ENCODE data around the gene EAF2. TPM values are rescaled to one million over a fixed set of nuclear protein-coding genes. Genes with fewer than 3 reads are reported as not detected.

EAF2 gene
- polyA plus RNA-seq, 1 donor: 6.0 TPM

GRCh38 chr3:121895121-121895520 is 60.1 kb downstream of the EAF2 start:
- H3K36me3 ChIP-seq (ENCODE audit: control insufficient read depth, insufficient read depth, low read length): no peaks in the 10 kb centered on the region
- peak; percentile 11 to 26 for DNase-seq
- no peaks in the 10 kb centered on the region for H3K9me3 ChIP-seq (ENCODE audit: control insufficient read depth, low read depth, low read length)
- WGBS (ENCODE audit: insufficient coverage, low lambda C conversion rate): no CpG with 5 or more reads among the region's 1 CpG
- H3K4me3 ChIP-seq (ENCODE audit: low read length): no peak overlapping the region
- H3K27me3 ChIP-seq (ENCODE audit: control insufficient read depth, insufficient read depth, low read length): no peaks in the 10 kb centered on the region
- peaks cover 2% of the 10 kb centered on the region for H3K4me1 ChIP-seq (ENCODE audit: control insufficient read depth, insufficient read depth, low read length)
- H3K27ac ChIP-seq (ENCODE audit: low read length): no peak overlapping the region

DNA sequence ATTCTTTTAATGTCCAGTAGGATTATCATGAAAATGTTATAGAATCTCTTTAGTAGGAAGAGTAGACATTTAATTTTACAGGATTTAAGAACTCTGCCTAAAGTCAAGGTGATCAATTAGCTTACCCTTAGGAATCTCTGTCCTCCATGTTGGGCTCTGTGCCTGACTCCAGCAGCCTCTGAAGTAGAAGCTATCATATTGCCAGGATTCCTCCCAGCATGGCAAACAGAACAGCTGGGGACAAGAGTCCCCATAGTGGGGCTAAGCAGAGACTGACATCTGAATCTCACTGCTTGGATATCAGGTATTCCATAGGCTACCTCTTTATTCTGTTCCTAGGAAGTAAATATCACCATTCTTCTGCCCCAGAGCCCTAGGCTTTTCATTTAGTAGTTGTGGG is 60.7 kb downstream of the EAF2 start:
- Histone ChIP-seq H3K27ac (ENCODE audit: low read length) (no peak overlapping the region), H3K4me1 (ENCODE audit: control insufficient read depth, insufficient read depth, low read length) (peaks cover 2% of the 10 kb centered on the region), H3K36me3 (ENCODE audit: control insufficient read depth, insufficient read depth, low read length) (no peaks in the 10 kb centered on the region), H3K4me3 (ENCODE audit: low read length) (no peak overlapping the region), H3K27me3 (ENCODE audit: control insufficient read depth, insufficient read depth, low read length) (no peaks in the 10 kb centered on the region), H3K9me3 (ENCODE audit: control insufficient read depth, low read depth, low read length) (no peaks in the 10 kb centered on the region)
- DNase-seq: no peak

DNA sequence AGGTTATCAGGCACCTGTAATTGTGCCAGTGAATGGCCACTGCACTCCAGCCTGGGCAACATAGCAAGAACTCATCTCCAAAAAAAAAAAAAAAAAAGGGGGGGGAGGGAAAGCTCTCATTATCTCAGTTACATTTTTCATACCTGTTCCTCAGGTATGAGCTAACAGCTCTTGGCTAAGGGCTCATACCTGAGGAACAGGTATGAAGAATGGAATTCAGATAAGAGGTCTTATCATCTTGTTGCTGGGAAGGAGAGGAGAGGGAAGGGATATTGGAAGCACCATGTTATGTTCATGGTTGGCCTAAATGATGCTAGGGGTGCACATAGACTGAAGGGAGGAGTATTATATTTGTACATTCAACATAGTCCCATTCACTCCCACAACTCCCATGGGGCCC is 61.8 kb downstream of the EAF2 start:
- no peaks in the 10 kb centered on the region for H3K9me3 ChIP-seq (ENCODE audit: control insufficient read depth, low read depth, low read length)
- no peak overlapping the region for H3K4me3 ChIP-seq (ENCODE audit: low read length)
- H3K27ac ChIP-seq (ENCODE audit: low read length): no peak overlapping the region
- peak in 1 of 2 donors; percentile 11 for DNase-seq
- no peaks in the 10 kb centered on the region for H3K36me3 ChIP-seq (ENCODE audit: control insufficient read depth, insufficient read depth, low read length)
- no peaks in the 10 kb centered on the region for H3K27me3 ChIP-seq (ENCODE audit: control insufficient read depth, insufficient read depth, low read length)
- peaks cover 2% of the 10 kb centered on the region for H3K4me1 ChIP-seq (ENCODE audit: control insufficient read depth, insufficient read depth, low read length)

- Histone ChIP-seq H3K4me1 (ENCODE audit: control insufficient read depth, insufficient read depth, low read length) (peaks cover 2% of the 10 kb centered on the region), H3K9me3 (ENCODE audit: control insufficient read depth, low read depth, low read length) (no peaks in the 10 kb centered on the region), H3K36me3 (ENCODE audit: control insufficient read depth, insufficient read depth, low read length) (no peaks in the 10 kb centered on the region), H3K4me3 (ENCODE audit: low read length) (no peak overlapping the region), H3K27me3 (ENCODE audit: control insufficient read depth, insufficient read depth, low read length) (no peaks in the 10 kb centered on the region), H3K27ac (ENCODE audit: low read length) (no peak overlapping the region)
- DNase-seq: no peak
- WGBS (ENCODE audit: insufficient coverage, low lambda C conversion rate): 100% methylated on average over 1 of the region's 3 CpGs
Observed at GRCh38 chr3:121897296-121897695, 62.3 kb downstream of the EAF2 start.

GRCh38 chr3:121913305-121913990 is 78.4 kb downstream of the EAF2 start:
- H3K36me3 ChIP-seq (ENCODE audit: control insufficient read depth, insufficient read depth, low read length): no peaks in the 10 kb centered on the region
- H3K4me1 ChIP-seq (ENCODE audit: control insufficient read depth, insufficient read depth, low read length): no peaks in the 10 kb centered on the region
- 83% methylated on average over 2 of the region's 2 CpGs for WGBS (ENCODE audit: insufficient coverage, low lambda C conversion rate)
- H3K4me3 ChIP-seq (ENCODE audit: low read length): no peak overlapping the region
- no peak overlapping the region for H3K27ac ChIP-seq (ENCODE audit: low read length)
- DNase-seq: no peak
- H3K27me3 ChIP-seq (ENCODE audit: control insufficient read depth, insufficient read depth, low read length): no peaks in the 10 kb centered on the region
- H3K9me3 ChIP-seq (ENCODE audit: control insufficient read depth, low read depth, low read length): no peaks in the 10 kb centered on the region

DNA sequence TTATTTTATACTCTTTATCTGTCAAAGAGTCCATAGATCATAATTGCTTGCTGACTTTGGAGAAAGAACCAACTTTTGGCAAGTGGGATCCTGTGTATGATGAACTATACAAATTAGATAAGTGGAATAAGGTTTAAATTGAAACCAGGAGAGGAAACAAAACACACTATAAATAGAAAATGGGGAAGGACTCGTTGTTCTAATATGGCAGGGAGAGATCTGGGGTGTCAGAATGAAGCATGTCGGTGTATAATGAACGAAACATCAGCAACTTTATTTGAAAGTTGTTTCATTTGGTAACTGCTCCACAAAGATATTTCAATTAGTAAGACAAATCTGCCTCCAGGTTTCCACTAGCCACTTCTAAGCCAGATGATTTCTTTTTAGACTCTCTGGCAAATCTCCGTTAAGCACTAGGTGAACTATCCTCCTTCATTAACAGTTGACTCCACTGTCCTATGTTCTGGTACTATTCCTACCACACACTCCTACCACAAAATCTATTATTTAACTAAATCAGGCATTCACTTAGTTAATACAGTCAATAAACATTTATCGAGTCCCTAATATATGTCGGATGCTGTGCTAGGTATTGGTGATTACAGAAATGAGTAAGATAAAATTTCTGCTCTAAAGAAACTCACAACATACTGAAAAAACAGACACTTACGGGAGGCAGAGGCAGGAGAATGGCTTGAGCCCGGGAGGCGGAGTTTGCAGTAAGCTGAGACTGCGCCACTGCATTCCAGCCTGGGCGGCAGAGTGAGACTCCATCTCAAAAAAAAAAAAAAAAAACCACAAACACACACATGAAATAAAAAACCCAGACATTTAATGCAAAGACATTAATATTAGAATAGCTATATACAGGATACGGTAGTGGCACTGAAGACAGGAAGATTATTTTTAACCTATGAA is 79.3 kb downstream of the EAF2 start:
- Histone ChIP-seq H3K4me3 (ENCODE audit: low read length) (no peak overlapping the region), H3K4me1 (ENCODE audit: control insufficient read depth, insufficient read depth, low read length) (no peaks in the 10 kb centered on the region), H3K9me3 (ENCODE audit: control insufficient read depth, low read depth, low read length) (no peaks in the 10 kb centered on the region), H3K27ac (ENCODE audit: low read length) (no peak overlapping the region), H3K27me3 (ENCODE audit: control insufficient read depth, insufficient read depth, low read length) (no peaks in the 10 kb centered on the region), H3K36me3 (ENCODE audit: control insufficient read depth, insufficient read depth, low read length) (no peaks in the 10 kb centered on the region)
- WGBS (ENCODE audit: insufficient coverage, low lambda C conversion rate): no CpG with 5 or more reads among the region's 12 CpGs
- no peak for DNase-seq

DNA sequence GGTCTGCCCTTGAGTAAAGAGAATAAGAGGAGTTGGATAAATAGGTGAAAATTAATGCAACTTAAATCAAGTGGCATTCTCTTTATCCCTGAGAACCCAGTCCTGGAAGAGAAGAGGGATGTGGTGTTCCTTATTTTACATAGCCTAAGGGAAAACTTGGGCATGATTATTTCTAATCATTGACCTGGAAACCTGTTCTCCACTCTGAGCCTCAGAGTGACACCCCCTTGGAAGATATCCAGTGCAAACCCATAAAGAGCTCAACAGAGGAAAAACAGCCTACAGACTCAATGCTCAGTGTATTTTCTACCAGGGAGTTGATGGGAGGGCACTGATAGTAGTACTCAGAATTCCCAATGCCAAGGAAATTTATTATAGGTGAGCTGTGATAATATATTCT is 81.2 kb downstream of the EAF2 start:
- no peak overlapping the region for H3K4me3 ChIP-seq (ENCODE audit: low read length)
- no peaks in the 10 kb centered on the region for H3K27me3 ChIP-seq (ENCODE audit: control insufficient read depth, insufficient read depth, low read length)
- no peaks in the 10 kb centered on the region for H3K36me3 ChIP-seq (ENCODE audit: control insufficient read depth, insufficient read depth, low read length)
- H3K4me1 ChIP-seq (ENCODE audit: control insufficient read depth, insufficient read depth, low read length): no peaks in the 10 kb centered on the region
- H3K9me3 ChIP-seq (ENCODE audit: control insufficient read depth, low read depth, low read length): no peaks in the 10 kb centered on the region
- no peak overlapping the region for H3K27ac ChIP-seq (ENCODE audit: low read length)
- DNase-seq: no peak

- no peaks in the 10 kb centered on the region for H3K27me3 ChIP-seq (ENCODE audit: control insufficient read depth, insufficient read depth, low read length)
- no peaks in the 10 kb centered on the region for H3K36me3 ChIP-seq (ENCODE audit: control insufficient read depth, insufficient read depth, low read length)
- H3K4me1 ChIP-seq (ENCODE audit: control insufficient read depth, insufficient read depth, low read length): no peaks in the 10 kb centered on the region
- DNase-seq: no peak
- H3K9me3 ChIP-seq (ENCODE audit: control insufficient read depth, low read depth, low read length): no peaks in the 10 kb centered on the region
- no CpG with 5 or more reads among the region's 19 CpGs for WGBS (ENCODE audit: insufficient coverage, low lambda C conversion rate)
- H3K4me3 ChIP-seq (ENCODE audit: low read length): no peak overlapping the region
- no peak overlapping the region for H3K27ac ChIP-seq (ENCODE audit: low read length)
Observed at GRCh38 chr3:121918779-121919483, 83.9 kb downstream of the EAF2 start.

- H3K27ac ChIP-seq (ENCODE audit: low read length): no peak overlapping the region
- peak in 1 of 2 donors; percentile 19 for DNase-seq
- WGBS (ENCODE audit: insufficient coverage, low lambda C conversion rate): no CpG with 5 or more reads among the region's 3 CpGs
- H3K36me3 ChIP-seq (ENCODE audit: control insufficient read depth, insufficient read depth, low read length): no peaks in the 10 kb centered on the region
- H3K4me3 ChIP-seq (ENCODE audit: low read length): no peak overlapping the region
- no peaks in the 10 kb centered on the region for H3K9me3 ChIP-seq (ENCODE audit: control insufficient read depth, low read depth, low read length)
- no peaks in the 10 kb centered on the region for H3K4me1 ChIP-seq (ENCODE audit: control insufficient read depth, insufficient read depth, low read length)
- no peaks in the 10 kb centered on the region for H3K27me3 ChIP-seq (ENCODE audit: control insufficient read depth, insufficient read depth, low read length)
Observed at GRCh38 chr3:121924734-121925133, 89.7 kb downstream of the EAF2 start.

- H3K4me3 ChIP-seq (ENCODE audit: low read length): no peak overlapping the region
- no peaks in the 10 kb centered on the region for H3K36me3 ChIP-seq (ENCODE audit: control insufficient read depth, insufficient read depth, low read length)
- no peaks in the 10 kb centered on the region for H3K4me1 ChIP-seq (ENCODE audit: control insufficient read depth, insufficient read depth, low read length)
- no CpG with 5 or more reads among the region's 1 CpG for WGBS (ENCODE audit: insufficient coverage, low lambda C conversion rate)
- no peak overlapping the region for H3K27ac ChIP-seq (ENCODE audit: low read length)
- DNase-seq: no peak
- H3K27me3 ChIP-seq (ENCODE audit: control insufficient read depth, insufficient read depth, low read length): no peaks in the 10 kb centered on the region
- H3K9me3 ChIP-seq (ENCODE audit: control insufficient read depth, low read depth, low read length): no peaks in the 10 kb centered on the region
Observed at GRCh38 chr3:121926380-121926779, 91.4 kb downstream of the EAF2 start.

Measured in large intestine (tissue), 3 donors.